HG03565 (cell line): ENCODE data around the gene ATP7B.
"Not testable (repeated sequence)": the region's sequence is repeated elsewhere in the genome, so short reads cannot be mapped to it uniquely, and the experiment has no call there.

Source experiments
- ATAC-seq: cut with Tn5 transposase; IDR thresholded peaks from one replicate; pipeline ENCODE4 v1.9.1; 2021; ENCODE audit warnings: mild to moderate bottlenecking, moderate library complexity; ENCODE audit not compliant: unreplicated experiment

ATP7B gene

GRCh38 chr13:51924756-51925544 lies 86.3 kb downstream of the ATP7B start:
- ATAC-seq = no peak

GRCh38 chr13:51923983-51924539 lies 87.2 kb downstream of the ATP7B start:
- ATAC-seq = no peak

GRCh38 chr13:51922771-51923480 lies 88.3 kb downstream of the ATP7B start:
- no peak for ATAC-seq

- no peak for ATAC-seq
These were observed 89.2 kb downstream of the ATP7B start for GRCh38 chr13:51921790-51922740.

GRCh38 chr13:51920786-51921185 lies 90.5 kb downstream of the ATP7B start:
- no peak for ATAC-seq

GRCh38 chr13:51920267-51920666 lies 91.0 kb downstream of the ATP7B start:
- ATAC-seq = no peak

GRCh38 chr13:51919531-51919930 lies 91.7 kb downstream of the ATP7B start:
- ATAC-seq = no peak

GRCh38 chr13:51916962-51917361 lies 94.3 kb downstream of the ATP7B start:
- ATAC-seq = no peak

GRCh38 chr13:51916051-51916818 lies 95.0 kb downstream of the ATP7B start:
- no peak for ATAC-seq

GRCh38 chr13:51914137-51914493 lies 97.1 kb downstream of the ATP7B start:
- ATAC-seq = no peak

- no peak for ATAC-seq
These were observed 97.7 kb downstream of the ATP7B start for GRCh38 chr13:51913421-51914136.

- no peak for ATAC-seq
These were observed 98.6 kb downstream of the ATP7B start for GRCh38 chr13:51912511-51913225.

GRCh38 chr13:51912091-51912490 lies 99.2 kb downstream of the ATP7B start:
- no peak for ATAC-seq

- ATAC-seq = no peak
These were observed 100.7 kb downstream of the ATP7B start for GRCh38 chr13:51910508-51910907.

GRCh38 chr13:51909265-51909664 lies 102.0 kb downstream of the ATP7B start:
- ATAC-seq = not testable (repeated sequence)

- no peak for ATAC-seq
These were observed 104.1 kb downstream of the ATP7B start for GRCh38 chr13:51907040-51907732.

- ATAC-seq = no peak
These were observed 104.7 kb downstream of the ATP7B start for GRCh38 chr13:51906581-51906980.

GRCh38 chr13:51905787-51906186 lies 105.5 kb downstream of the ATP7B start:
- no peak for ATAC-seq
